ENCODE data around the gene TMC2. TPM values are rescaled to one million over a fixed set of nuclear protein-coding genes. Genes with fewer than 3 reads are reported as not detected.

TMC2 gene
- polyA plus RNA-seq, 1 of the 3 experiments (the other 2 are of a cell fraction) = not detected

GRCh38 chr20:2618815-2619214 is 82.4 kb downstream of the TMC2 start:
- no peaks in the 10 kb centered on the region for H3K4me1 ChIP-seq (ENCODE audit: control insufficient read depth in 1 of 2, insufficient read depth in 2 of 2, low read depth in 1 of 2, low read length in 1 of 2)
- H3K36me3 ChIP-seq (replicated peaks in 1 of 2; ENCODE audit: control insufficient read depth in 1 of 2, insufficient read depth in 2 of 2, low read length in 1 of 2) = no peaks in the 10 kb centered on the region
- H4K20me1 ChIP-seq (ENCODE audit: insufficient read depth) = no peaks in the 10 kb centered on the region
- H3K9me2 ChIP-seq = no peaks in the 10 kb centered on the region
- no peak for TF ChIP-seq JUND (IDR thresholded peaks at IDR 0.05)
- TF ChIP-seq SIN3A (IDR thresholded peaks at IDR 0.05; ENCODE audit: borderline replicate concordance, low read depth, low read length) = no peak
- no peak for TF ChIP-seq SMC3 (IDR thresholded peaks at IDR 0.05; ENCODE audit: low read depth, low read length)
- no peak for TF ChIP-seq POLR2AphosphoS5 (IDR thresholded peaks at IDR 0.05; ENCODE audit: low read depth, low read length)
- TF ChIP-seq NFIC (IDR thresholded peaks at IDR 0.05; ENCODE audit: borderline replicate concordance) = no peak
- no peak for TF ChIP-seq USF2 (IDR thresholded peaks at IDR 0.05; ENCODE audit: borderline replicate concordance, low read depth, low read length)
- TF ChIP-seq TCF12 (IDR thresholded peaks at IDR 0.05) = no peak
- TF ChIP-seq PBX3 (IDR thresholded peaks at IDR 0.05) = no peak
- TF ChIP-seq EZH2phosphoT487 (IDR thresholded peaks at IDR 0.05; ENCODE audit: borderline replicate concordance, low read depth) = no peak
- no peak overlapping the region for H3K27ac ChIP-seq (ENCODE audit: low read depth in 2 of 2, low read length in 1 of 2)
- no peaks in the 10 kb centered on the region; the same call in 1 of the 2 replicates for H3K9me3 ChIP-seq
- H3K4me2 ChIP-seq = no peak overlapping the region
- no peak overlapping the region for H3K9ac ChIP-seq
- H3K4me3 ChIP-seq (ENCODE audit: low read depth in 2 of 2, low read length in 1 of 2) = no peak overlapping the region
- CTCF ChIA-PET = no interaction called here
- no peak for DNase-seq
- no peaks in the 10 kb centered on the region for H3F3A ChIP-seq (replicated peaks; ENCODE audit: insufficient read depth)
- H2AFZ ChIP-seq (ENCODE audit: low read depth) = no peak overlapping the region
- no peaks in the 10 kb centered on the region; the same call in 1 of the 2 replicates for H3K27me3 ChIP-seq (ENCODE audit: insufficient read depth)
- 46% methylated on average over 6 of the region's 6 CpGs for WGBS (ENCODE audit: low lambda C conversion rate)
- POLR2A ChIA-PET = no interaction called here
- no peaks in the 10 kb centered on the region for H3K79me2 ChIP-seq (ENCODE audit: insufficient read depth)

GRCh38 chr20:2619337-2619736 is 83.0 kb downstream of the TMC2 start:
- no peak overlapping the region for H3K27ac ChIP-seq (ENCODE audit: low read depth in 2 of 2, low read length in 1 of 2)
- H3K4me3 ChIP-seq (ENCODE audit: low read depth in 2 of 2, low read length in 1 of 2) = no peak overlapping the region
- H3K9me2 ChIP-seq = no peaks in the 10 kb centered on the region
- H3K36me3 ChIP-seq (replicated peaks in 1 of 2; ENCODE audit: control insufficient read depth in 1 of 2, insufficient read depth in 2 of 2, low read length in 1 of 2) = no peaks in the 10 kb centered on the region
- no peak overlapping the region for H2AFZ ChIP-seq (ENCODE audit: low read depth)
- WGBS (ENCODE audit: low lambda C conversion rate) = 32% methylated on average over 2 of the region's 2 CpGs
- no peaks in the 10 kb centered on the region for H3K79me2 ChIP-seq (ENCODE audit: insufficient read depth)
- H3K4me2 ChIP-seq = no peak overlapping the region
- ChIA-PET CTCF (interaction anchor here (1.7 kb wide), 1 partner anchor 27 kb away, joined by 5 read pairs; no protein-coding TSS in a partner anchor), POLR2A (no interaction called here)
- no peak overlapping the region for H3K9ac ChIP-seq
- no peaks in the 10 kb centered on the region; a peak in 1 of 4 replicates for H3K4me1 ChIP-seq (ENCODE audit: control insufficient read depth in 1 of 2, insufficient read depth in 2 of 2, low read depth in 1 of 2, low read length in 1 of 2)
- TF ChIP-seq JUND (IDR thresholded peaks at IDR 0.05) = no peak
- no peak for TF ChIP-seq ZBTB33 (IDR thresholded peaks at IDR 0.05; ENCODE audit: borderline replicate concordance, low read depth)
- no peak for TF ChIP-seq RCOR1 (IDR thresholded peaks at IDR 0.05; ENCODE audit: low read length)
- TF ChIP-seq IRF3 (IDR thresholded peaks at IDR 0.05; ENCODE audit: low read depth, low read length) = no peak
- no peak for TF ChIP-seq REST (IDR thresholded peaks at IDR 0.05; ENCODE audit: low read depth, low read length)
- H3K27me3 ChIP-seq (ENCODE audit: insufficient read depth) = no peaks in the 10 kb centered on the region; the same call in 1 of the 2 replicates
- DNase-seq = no peak
- no peaks in the 10 kb centered on the region for H3F3A ChIP-seq (replicated peaks; ENCODE audit: insufficient read depth)
- H4K20me1 ChIP-seq (ENCODE audit: insufficient read depth) = no peaks in the 10 kb centered on the region
- H3K9me3 ChIP-seq = no peaks in the 10 kb centered on the region; the same call in 1 of the 2 replicates
